Trophoblast cell (in vitro differentiated cells and primary cell): ENCODE measurements around the gene NPY5R.

Experiments used
- DNase-seq, 2 donors: peaks; one replicate each; pipeline ENCODE4 v3.0.0-alpha.2; 2016
- H2AFZ ChIP-seq: 2 replicates; pipeline ENCODE4 v1.6.1; 2013; ENCODE audit warnings: low read length, moderate library complexity, mild to moderate bottlenecking; ENCODE audit not compliant: insufficient read depth, poor library complexity
- H2AK5ac ChIP-seq: 2 replicates; pipeline ENCODE4 v1.6.1; 2013; ENCODE audit warnings: mild to moderate bottlenecking, low read length
- H2BK120ac ChIP-seq: 2 replicates; pipeline ENCODE4 v1.6.1; 2013; ENCODE audit warnings: low read length, mild to moderate bottlenecking, moderate library complexity; ENCODE audit not compliant: insufficient read depth, poor library complexity
- H2BK12ac ChIP-seq: 2 replicates; pipeline ENCODE4 v1.6.1; 2013; ENCODE audit warnings: mild to moderate bottlenecking, low read length, moderate library complexity
- H2BK5ac ChIP-seq: 2 replicates; pipeline ENCODE4 v1.6.1; 2013; ENCODE audit warnings: low read length, low read depth, moderate library complexity, mild to moderate bottlenecking; ENCODE audit not compliant: poor library complexity
- H3K14ac ChIP-seq: 2 replicates; pipeline ENCODE4 v1.6.1; 2013; ENCODE audit warnings: mild to moderate bottlenecking, low read length
- H3K18ac ChIP-seq: 2 replicates; pipeline ENCODE4 v1.6.1; 2013; ENCODE audit warnings: mild to moderate bottlenecking, low read length
- H3K23ac ChIP-seq: 2 replicates; pipeline ENCODE4 v1.6.1; 2013; ENCODE audit warnings: low read length
- H3K27ac ChIP-seq: 2 replicates; pipeline ENCODE4 v1.5.1; 2013; ENCODE audit warnings: low read depth, mild to moderate bottlenecking, inconsistent platforms, low read length, moderate library complexity
- H3K27me3 ChIP-seq: 2 replicates; pipeline ENCODE4 v1.6.1; 2013; ENCODE audit warnings: inconsistent platforms, mild to moderate bottlenecking, low read length, moderate library complexity; ENCODE audit not compliant: insufficient read depth
- H3K36me3 ChIP-seq, 2 experiments: 1 replicate in 1 of 2; 2 replicates in 1 of 2; pipeline ENCODE4 v1.6.1; 2013; ENCODE audit warnings: low read length in 2 of 2, mild to moderate bottlenecking in 2 of 2, moderate library complexity in 1 of 2; ENCODE audit not compliant: insufficient read depth in 2 of 2, control insufficient read depth in 1 of 2
- H3K4ac ChIP-seq: 2 replicates; pipeline ENCODE4 v1.6.1; 2013; ENCODE audit warnings: low read depth, mild to moderate bottlenecking, low read length, moderate library complexity
- H3K4me1 ChIP-seq, 2 experiments: 1 replicate in 1 of 2; 2 replicates in 1 of 2; pipeline ENCODE4 v1.6.1; 2013; ENCODE audit warnings: low read length in 2 of 2, mild to moderate bottlenecking in 2 of 2, moderate library complexity in 1 of 2; ENCODE audit not compliant: insufficient read depth in 2 of 2, control insufficient read depth in 1 of 2
- H3K4me2 ChIP-seq: 2 replicates; pipeline ENCODE4 v1.6.1; 2013; ENCODE audit warnings: inconsistent platforms, mild to moderate bottlenecking, low read length, moderate library complexity
- H3K4me3 ChIP-seq: 2 replicates; pipeline ENCODE4 v1.5.1; 2013; ENCODE audit warnings: mild to moderate bottlenecking, low read depth, low read length, inconsistent platforms
- H3K79me1 ChIP-seq: one replicate; pipeline ENCODE4 v1.6.1; 2013; ENCODE audit warnings: low read length
- H3K79me2 ChIP-seq: 2 replicates; pipeline ENCODE4 v1.6.1; 2013; ENCODE audit warnings: low read length, mild to moderate bottlenecking; ENCODE audit not compliant: control insufficient read depth, insufficient read depth, poor library complexity
- H3K9ac ChIP-seq: 2 replicates; pipeline ENCODE4 v1.6.1; 2013; ENCODE audit warnings: mild to moderate bottlenecking, low read length
- H3K9me3 ChIP-seq: 2 replicates; pipeline ENCODE4 v1.6.1; 2013; ENCODE audit warnings: low read depth, mild to moderate bottlenecking, control low read depth, inconsistent platforms, low read length; ENCODE audit not compliant: insufficient read depth
- H4K12ac ChIP-seq: 2 replicates; pipeline ENCODE4 v1.6.1; 2013; ENCODE audit warnings: low read depth, mild to moderate bottlenecking, low read length, moderate library complexity
- H4K8ac ChIP-seq: 2 replicates; pipeline ENCODE4 v1.6.1; 2013; ENCODE audit warnings: low read depth, mild to moderate bottlenecking, low read length, moderate library complexity
- H4K91ac ChIP-seq: one replicate; pipeline ENCODE4 v1.6.1; 2013; ENCODE audit warnings: low read depth, mild to moderate bottlenecking, low read length, moderate library complexity
- WGBS: extraction: QIAGEN DNeasy Blood & Tissue Kit; methylation state at CpG from one replicate; pipeline ENCODE4 v1.1.7; 2013; ENCODE audit warnings: missing lambda C conversion rate; ENCODE audit not compliant: insufficient read length, insufficient coverage; ENCODE audit errors: extremely low coverage; 5-methylcytosine and 5-hydroxymethylcytosine counted together

The NPY5R gene

DNA sequence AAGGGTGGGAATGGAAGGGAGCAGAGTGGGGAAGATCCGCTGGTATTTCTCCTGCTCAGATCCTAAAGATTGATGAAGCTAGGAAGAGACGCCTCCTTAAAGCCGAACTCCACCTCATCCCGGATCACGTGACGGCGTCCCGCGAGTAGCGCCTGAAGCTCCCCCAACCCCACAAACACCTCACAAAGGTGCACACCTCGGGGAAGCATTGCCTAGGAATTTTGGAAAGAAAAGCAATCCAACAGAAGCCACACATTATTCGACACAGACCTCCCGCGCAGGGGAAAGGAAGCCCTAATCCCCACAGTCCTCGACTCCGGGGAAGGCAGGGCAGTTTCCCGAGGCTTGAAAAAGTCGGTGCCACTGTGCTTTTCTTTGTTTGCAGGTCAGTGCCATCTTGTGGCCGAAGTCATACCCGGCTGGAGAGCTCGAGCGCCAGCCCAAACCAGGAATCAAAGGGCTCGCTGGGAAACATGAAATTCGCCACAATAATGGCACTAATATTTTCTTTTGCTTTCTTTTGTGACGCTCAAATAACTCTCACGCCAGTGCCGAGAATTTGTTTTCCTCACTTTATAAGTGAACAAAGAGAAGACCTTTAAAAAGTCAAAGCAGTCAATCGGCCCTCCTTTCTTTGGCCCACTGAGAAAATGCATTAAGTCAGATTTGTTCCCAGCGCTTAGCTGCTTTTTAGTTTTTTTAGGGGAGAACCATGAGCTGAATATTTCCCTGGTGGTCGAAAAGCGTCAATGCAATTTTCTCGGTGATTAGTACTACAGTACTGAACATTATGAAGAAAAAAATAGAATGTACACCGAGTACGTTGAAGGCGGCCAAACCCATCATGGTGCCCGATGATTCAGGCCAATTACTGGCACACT is 10.9 kb upstream of the NPY5R start, which contains the start of gene NPY1R:
Gene NPY1R (minus strand): TSS at position 71 of the 881 bp plus-strand sequence. CDS start 6,042 bp downstream, outside the sequence.
- peaks cover 19% of the 10 kb centered on the region for H3K27me3 ChIP-seq
- H3K9ac ChIP-seq: no peak within 1 kb of the TSS
- H4K12ac ChIP-seq: peak within 1 kb of the TSS; percentile 73
- no peaks in the 10 kb centered on the region for H3K36me3 ChIP-seq
- no peak within 1 kb of the TSS for H2AK5ac ChIP-seq
- no CpG with 5 or more reads among the region's 36 CpGs for WGBS
- DNase-seq: peak; percentile 41 to 76
- no peak within 1 kb of the TSS for H2BK5ac ChIP-seq
- peaks cover 0 to 3% of the 10 kb centered on the region in 2 experiments for H3K4me1 ChIP-seq
- H3K79me1 ChIP-seq: peaks cover 2% of the 10 kb centered on the region
- H4K91ac ChIP-seq: no peak within 1 kb of the TSS
- H3K4me3 ChIP-seq: peak within 1 kb of the TSS; percentile 68
- no peaks in the 10 kb centered on the region for H3K79me2 ChIP-seq
- H3K18ac ChIP-seq: no peak within 1 kb of the TSS
- peak within 1 kb of the TSS; percentile 90 for H3K4me2 ChIP-seq
- no peak within 1 kb of the TSS for H2BK120ac ChIP-seq
- no peak within 1 kb of the TSS for H3K4ac ChIP-seq
- H4K8ac ChIP-seq: peak within 1 kb of the TSS; percentile 57
- no peak within 1 kb of the TSS for H3K27ac ChIP-seq
- peak within 1 kb of the TSS; percentile 74 for H2AFZ ChIP-seq
- H3K23ac ChIP-seq: no peak within 1 kb of the TSS
- no peak within 1 kb of the TSS for H3K14ac ChIP-seq
- no peaks in the 10 kb centered on the region for H3K9me3 ChIP-seq
- no peak within 1 kb of the TSS for H2BK12ac ChIP-seq

DNA sequence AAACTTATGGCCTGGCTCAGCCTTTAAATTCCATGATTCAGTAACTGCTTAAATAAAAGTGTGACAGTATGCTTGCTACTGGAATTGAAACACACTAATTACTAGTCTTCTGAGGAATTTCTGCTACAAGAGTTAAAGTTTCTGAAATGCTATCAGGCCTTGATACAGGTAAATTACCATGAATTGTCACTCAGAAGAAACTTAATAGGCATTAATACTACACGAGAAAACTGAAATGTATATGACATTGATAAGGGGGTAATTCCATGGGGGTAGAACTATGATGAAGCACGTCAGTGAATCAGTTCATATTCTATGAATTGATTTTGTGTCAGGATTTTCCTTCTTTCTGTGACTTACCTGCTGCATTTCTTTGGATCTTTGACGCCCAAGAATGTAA is 8.3 kb upstream of the NPY5R start:
- Histone ChIP-seq H3K4me1 (peaks cover 0 to 3% of the 10 kb centered on the region in 2 experiments), H3K79me2 (no peaks in the 10 kb centered on the region), H4K91ac (no peak overlapping the region), H3K27ac (no peak overlapping the region), H4K12ac (no peak overlapping the region), H2AK5ac (no peak overlapping the region), H3K23ac (no peak overlapping the region), H4K8ac (no peak overlapping the region), H2BK12ac (no peak overlapping the region), H3K9ac (no peak overlapping the region), H2AFZ (no peak overlapping the region), H3K9me3 (no peaks in the 10 kb centered on the region), H3K4me3 (no peak overlapping the region), H3K14ac (no peak overlapping the region), H3K18ac (no peak overlapping the region), H3K27me3 (peaks cover 19% of the 10 kb centered on the region), H3K4ac (no peak overlapping the region), H2BK5ac (no peak overlapping the region), H3K79me1 (peaks cover 2% of the 10 kb centered on the region), H3K4me2 (no peak overlapping the region), H2BK120ac (no peak overlapping the region), H3K36me3 (no peaks in the 10 kb centered on the region)
- WGBS: no CpG with 5 or more reads among the region's 3 CpGs
- no peak for DNase-seq

DNA sequence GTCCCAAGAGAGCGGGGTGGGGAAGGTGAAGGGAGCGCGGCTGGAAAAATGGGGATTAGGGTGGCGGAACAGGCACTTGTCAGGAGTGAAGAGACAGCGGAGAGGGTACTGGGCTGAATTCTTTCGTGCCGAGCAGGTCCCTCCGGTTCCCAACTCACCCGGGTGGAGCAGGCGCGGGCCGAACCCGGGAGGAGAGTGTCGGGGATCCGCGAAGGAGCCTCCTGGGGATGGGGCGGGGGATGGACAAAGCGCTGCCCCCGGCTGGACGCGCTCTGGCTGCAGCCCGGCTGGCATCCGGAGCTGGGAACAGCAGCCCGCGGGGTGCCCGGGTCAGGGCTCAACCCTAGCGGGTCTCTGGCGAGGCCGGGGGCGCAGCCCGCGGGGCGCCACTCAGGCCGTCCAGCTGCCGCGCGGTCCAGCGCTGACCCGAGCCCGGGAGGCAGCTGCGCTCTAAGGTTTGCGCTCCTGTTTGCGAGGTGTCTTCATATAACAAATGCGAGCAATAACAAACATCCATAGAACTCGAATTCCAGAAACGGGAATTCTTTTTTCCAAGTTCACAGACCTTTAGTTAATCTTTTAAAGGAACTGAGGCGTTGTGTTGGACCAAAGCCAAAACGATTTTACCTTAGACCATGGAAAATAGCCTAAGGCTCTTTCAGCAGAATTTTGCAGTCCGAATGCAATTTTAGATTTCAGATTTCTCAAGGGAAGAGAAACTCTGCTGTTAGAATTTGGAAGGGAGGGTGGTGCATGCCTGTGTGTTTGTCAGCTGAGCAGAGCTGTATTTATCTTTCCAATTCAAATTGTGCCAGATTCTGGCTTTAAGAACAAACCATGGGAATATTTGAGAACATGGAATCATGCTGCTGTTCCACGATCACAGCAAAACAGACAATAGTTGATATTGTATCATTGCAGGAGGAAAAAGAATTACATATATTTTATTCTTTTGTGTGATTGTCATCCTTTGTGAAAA is 744 bp downstream of the NPY5R start:
- Histone ChIP-seq H2AK5ac (no peak overlapping the region), H2BK5ac (no peak overlapping the region), H3K27me3 (peaks cover 25% of the 10 kb centered on the region), H4K8ac (no peak overlapping the region), H3K4ac (no peak overlapping the region), H3K79me1 (no peaks in the 10 kb centered on the region), H3K79me2 (no peaks in the 10 kb centered on the region), H3K4me1 (peaks cover 7 to 8% of the 10 kb centered on the region in 2 experiments), H2BK120ac (no peak overlapping the region), H4K91ac (no peak overlapping the region), H3K4me3 (peak overlapping the region; percentile 47), H3K23ac (no peak overlapping the region), H2BK12ac (no peak overlapping the region), H3K9ac (no peak overlapping the region), H3K18ac (no peak overlapping the region), H4K12ac (no peak overlapping the region), H3K14ac (no peak overlapping the region), H2AFZ (peak overlapping the region; percentile 59), H3K36me3 (no peaks in the 10 kb centered on the region), H3K9me3 (no peaks in the 10 kb centered on the region), H3K4me2 (peak overlapping the region; percentile 94), H3K27ac (no peak overlapping the region)
- DNase-seq: peak in 1 of 2 donors; percentile 19
- no CpG with 5 or more reads among the region's 50 CpGs for WGBS

DNA sequence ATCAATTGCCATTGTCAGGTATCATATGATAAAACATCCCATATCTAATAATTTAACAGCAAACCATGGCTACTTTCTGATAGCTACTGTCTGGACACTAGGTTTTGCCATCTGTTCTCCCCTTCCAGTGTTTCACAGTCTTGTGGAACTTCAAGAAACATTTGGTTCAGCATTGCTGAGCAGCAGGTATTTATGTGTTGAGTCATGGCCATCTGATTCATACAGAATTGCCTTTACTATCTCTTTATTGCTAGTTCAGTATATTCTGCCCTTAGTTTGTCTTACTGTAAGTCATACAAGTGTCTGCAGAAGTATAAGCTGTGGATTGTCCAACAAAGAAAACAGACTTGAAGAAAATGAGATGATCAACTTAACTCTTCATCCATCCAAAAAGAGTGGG is 7.0 kb downstream of the NPY5R start:
- peak; percentile 2 to 16 for DNase-seq
- H2BK120ac ChIP-seq: no peak overlapping the region

More for the DNA sequence above, 7.0 kb downstream of the NPY5R start:
- Histone ChIP-seq H3K36me3 (no peaks in the 10 kb centered on the region), H2AK5ac (no peak overlapping the region), H3K4me1 (no peaks in the 10 kb centered on the region), H4K91ac (no peak overlapping the region), H3K4me2 (no peak overlapping the region), H3K14ac (no peak overlapping the region), H3K4ac (no peak overlapping the region), H2BK12ac (no peak overlapping the region), H3K79me1 (no peaks in the 10 kb centered on the region), H3K9ac (no peak overlapping the region), H3K4me3 (no peak overlapping the region), H4K12ac (no peak overlapping the region), H2BK5ac (no peak overlapping the region), H3K27me3 (no peaks in the 10 kb centered on the region), H3K23ac (no peak overlapping the region), H4K8ac (no peak overlapping the region), H2AFZ (no peak overlapping the region), H3K79me2 (no peaks in the 10 kb centered on the region), H3K9me3 (no peaks in the 10 kb centered on the region), H3K27ac (no peak overlapping the region), H3K18ac (no peak overlapping the region)
